NT2/D1 (cell line): ENCODE measurements around the gene KIF1B.

Experiments used
- YY1 ChIP-seq: IDR thresholded peaks from 2 replicates; pipeline ENCODE4 v1.6.1; 2011; ENCODE audit not compliant: insufficient read length, insufficient read depth
- ZNF274 ChIP-seq: IDR thresholded peaks from 2 replicates; pipeline ENCODE4 v1.6.1; 2011; ENCODE audit warnings: mild to moderate bottlenecking, low read depth, low read length

DNA sequence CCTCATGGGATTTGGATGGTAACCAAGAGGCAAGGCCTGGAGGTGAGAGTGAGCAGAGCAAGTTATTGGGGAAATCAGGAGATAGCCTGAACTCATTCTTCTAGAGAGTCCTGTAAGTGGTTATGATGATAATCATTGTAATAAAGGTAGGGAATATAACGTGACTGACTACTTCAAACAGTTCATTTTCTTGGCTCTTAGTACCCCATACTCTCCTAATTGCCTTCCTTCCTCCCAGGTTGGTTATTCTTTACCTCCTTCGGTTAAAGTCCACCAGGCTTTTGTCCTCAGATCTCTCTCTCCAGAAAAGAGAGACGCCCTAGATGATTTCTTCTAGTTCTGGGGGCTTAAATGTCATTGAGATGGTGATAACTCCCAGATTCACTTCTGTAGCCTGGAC lies 35.3 kb downstream of the KIF1B start:
- TF ChIP-seq ZNF274 (no peak), YY1 (no peak)
